Measurements from ENCODE around the gene PCYOX1L. TPM values are rescaled to one million over a fixed set of nuclear protein-coding genes. Genes with fewer than 3 reads are reported as not detected.

The PCYOX1L gene
- total RNA-seq, 4 donors from 2014 or later, result 0.75 to 5.4 (median 2.8) TPM

DNA sequence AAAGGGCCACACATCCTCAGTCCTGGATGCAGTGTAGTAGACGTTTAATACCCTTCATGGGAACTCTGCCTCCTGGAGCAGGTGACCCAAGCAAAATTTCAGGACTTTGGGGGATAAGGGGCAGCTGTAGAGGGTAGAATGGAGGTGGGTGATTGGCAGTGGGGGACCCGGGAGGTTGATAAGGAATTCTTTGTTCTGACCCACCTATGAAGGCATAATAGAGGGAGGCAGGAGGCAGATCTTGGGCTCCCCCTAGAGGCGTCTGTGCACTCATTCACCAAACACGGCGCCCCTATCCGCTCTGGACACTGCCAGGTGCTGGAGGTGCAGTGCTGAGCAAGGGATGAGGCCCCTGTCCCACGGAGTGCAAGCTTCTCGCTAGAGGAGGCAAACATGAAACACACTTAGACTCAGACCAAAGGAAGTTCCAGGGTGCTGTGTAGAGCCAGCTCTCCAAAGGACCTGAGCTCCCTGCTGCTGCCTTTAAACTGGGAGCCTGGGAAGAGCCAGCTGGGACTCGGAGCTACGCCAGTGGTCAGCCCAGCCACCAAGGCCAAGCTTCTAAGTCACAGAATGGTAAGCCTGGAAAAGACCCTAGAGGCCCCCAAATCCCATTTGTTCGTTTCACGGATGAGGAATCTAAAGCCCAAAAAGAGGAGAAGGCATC, 13.6 kb downstream of the PCYOX1L start:
- in situ Hi-C loops (cut with MboI; ENCODE audit: low pct_ligation_motif_present in 1 of 4, low pct_unique_long_range_greater_than_20kb in 1 of 4, low sequenced_read_pairs in 3 of 4) (loop anchor here in 2 of 4 donors (10.0 kb wide), 2 partner anchors 57 to 183 kb away; partner anchors contain the start of gene CSNK1A1 (in 1 of the 2)), intact Hi-C loops (cut with DNase I; ENCODE audit: low total_unique reads) (loop anchor here (10.0 kb wide), 1 partner anchor 193 kb away; no protein-coding TSS in a partner anchor)
- Histone ChIP-seq H3K27ac (peak overlapping the region; percentile 16 to 50 (median 38)), H3K36me3 (no peaks in the 10 kb centered on the region), H3K4me1 (peaks cover 0 to 12% (median 7%) of the 10 kb centered on the region in 4 donors), H3K9me3 (no peaks in the 10 kb centered on the region), H3K27me3 (no peaks in the 10 kb centered on the region), H3K4me3 (no peak overlapping the region)
- 13 to 32% methylated on average over 6 to 12 of the region's 12 CpGs for WGBS, 2 donors (ENCODE audit: low coverage in 1 of 2)
- TF ChIP-seq POLR2A (IDR thresholded peaks at IDR 0.05) (no peak), POLR2AphosphoS5 (IDR thresholded peaks at IDR 0.05) (no peak), EP300 (IDR thresholded peaks at IDR 0.05; ENCODE audit: low read depth) (no peak), CTCF (IDR thresholded peaks at IDR 0.05) (peak; percentile 74 to 80 (median 76))
- DNase-seq, result peak; percentile 72

DNA sequence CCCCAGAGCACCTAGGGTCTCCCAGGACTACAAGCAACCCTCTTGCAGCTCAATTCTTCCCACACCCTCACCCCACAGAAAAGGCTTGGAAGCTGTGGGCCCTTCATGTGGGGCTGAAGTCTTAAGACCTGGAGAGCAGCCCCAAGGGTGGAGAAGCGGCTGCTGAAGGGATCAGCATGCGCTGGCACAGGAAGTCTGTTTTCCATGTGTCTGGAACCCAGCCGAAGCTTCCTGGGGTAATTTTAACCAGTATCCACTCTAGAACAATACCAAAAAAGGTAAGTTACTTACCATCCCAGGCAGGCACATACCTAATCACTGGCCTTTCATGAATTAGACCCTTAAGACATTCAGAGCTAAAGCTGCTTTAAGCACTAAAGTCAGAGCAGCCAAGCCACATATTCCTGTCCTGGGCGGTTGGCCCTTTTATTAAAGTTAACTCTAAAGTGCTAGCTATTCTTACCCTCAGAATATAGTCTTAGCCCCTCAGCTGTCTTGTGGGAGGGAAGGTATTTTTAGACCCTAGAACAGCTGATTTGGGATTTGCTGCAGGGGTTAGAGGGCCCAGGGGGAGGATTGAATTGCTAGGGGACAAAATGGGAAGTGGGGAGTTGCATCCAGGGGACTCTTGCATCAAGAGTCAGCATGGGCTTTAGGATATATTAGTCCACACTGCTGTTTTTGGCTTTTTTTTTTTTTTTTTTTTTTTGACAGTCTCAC, 14.4 kb downstream of the PCYOX1L start:
- no peaks in the 10 kb centered on the region for H3K36me3 ChIP-seq
- peaks cover 0 to 12% (median 6%) of the 10 kb centered on the region in 4 donors for H3K4me1 ChIP-seq
- no peak overlapping the region for H3K4me3 ChIP-seq
- H3K9me3 ChIP-seq, result no peaks in the 10 kb centered on the region
- H3K27ac ChIP-seq, result peak overlapping the region; percentile 16 to 50 (median 38)
- DNase-seq, result no peak
- H3K27me3 ChIP-seq, result no peaks in the 10 kb centered on the region
- 87% methylated on average over 4 of the region's 4 CpGs; no CpG with 5 or more reads in 1 of the 2 donors for WGBS, 2 donors (ENCODE audit: low coverage in 1 of 2)
- in situ Hi-C loops (cut with MboI; ENCODE audit: low pct_ligation_motif_present in 1 of 4, low pct_unique_long_range_greater_than_20kb in 1 of 4, low sequenced_read_pairs in 3 of 4) (loop anchor here in 2 of 4 donors (10.0 kb wide), 2 partner anchors 57 to 183 kb away; partner anchors contain the start of gene CSNK1A1 (in 1 of the 2)), intact Hi-C loops (cut with DNase I; ENCODE audit: low total_unique reads) (loop anchor here (10.0 kb wide), 1 partner anchor 193 kb away; no protein-coding TSS in a partner anchor)
- TF ChIP-seq CTCF (IDR thresholded peaks at IDR 0.05) (no peak), POLR2A (IDR thresholded peaks at IDR 0.05) (no peak), EP300 (IDR thresholded peaks at IDR 0.05; ENCODE audit: low read depth) (no peak), POLR2AphosphoS5 (IDR thresholded peaks at IDR 0.05) (no peak)

DNA sequence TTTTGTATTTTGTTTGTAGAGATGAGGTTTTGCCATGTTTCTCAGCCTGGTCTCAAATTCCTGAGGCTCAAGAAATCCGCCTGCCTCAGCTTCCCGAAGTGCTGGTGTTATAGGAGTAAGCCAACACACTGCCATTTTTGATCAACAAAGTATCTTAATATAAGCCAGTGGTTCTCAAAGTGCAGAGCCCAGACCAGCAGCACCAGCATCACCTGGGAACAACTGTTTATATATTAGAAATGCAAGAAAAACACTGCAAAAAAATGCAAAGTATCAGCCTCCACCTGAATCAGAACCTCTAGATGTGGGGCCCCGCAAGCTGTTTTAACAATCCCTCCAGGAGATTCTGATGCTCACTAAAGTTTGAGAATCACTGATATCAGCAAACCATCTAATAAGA, 15.1 kb downstream of the PCYOX1L start:
- peak overlapping the region in 2 of 4 donors; percentile 42 to 50 for H3K27ac ChIP-seq
- WGBS, 2 donors (ENCODE audit: low coverage in 1 of 2), result 86 to 89% methylated on average over 2 to 3 of the region's 3 CpGs
- no peak for DNase-seq

More for the DNA sequence above, 15.1 kb downstream of the PCYOX1L start:
- Histone ChIP-seq H3K4me3 (no peak overlapping the region), H3K9me3 (no peaks in the 10 kb centered on the region), H3K4me1 (peaks cover 0 to 8% (median 4%) of the 10 kb centered on the region in 4 donors), H3K27me3 (no peaks in the 10 kb centered on the region), H3K36me3 (no peaks in the 10 kb centered on the region)
- TF ChIP-seq POLR2AphosphoS5 (IDR thresholded peaks at IDR 0.05), result no peak
- no peak for TF ChIP-seq EP300 (IDR thresholded peaks at IDR 0.05; ENCODE audit: low read depth)
- no peak for TF ChIP-seq POLR2A (IDR thresholded peaks at IDR 0.05)
- no peak for TF ChIP-seq CTCF (IDR thresholded peaks at IDR 0.05)
- in situ Hi-C loops (cut with MboI; ENCODE audit: low pct_ligation_motif_present in 1 of 4, low pct_unique_long_range_greater_than_20kb in 1 of 4, low sequenced_read_pairs in 3 of 4) (loop anchor here in 2 of 4 donors (10.0 kb wide), 2 partner anchors 58 to 182 kb away; partner anchors contain the start of gene CSNK1A1 (in 1 of the 2)), intact Hi-C loops (cut with DNase I; ENCODE audit: low total_unique reads) (loop anchor here (10.0 kb wide), 1 partner anchor 192 kb away; no protein-coding TSS in a partner anchor)

Measured in transverse colon (tissue), 4 donors.